Transverse colon (tissue), 4 donors: ENCODE data around the gene PASK. TPM values are rescaled to one million over a fixed set of nuclear protein-coding genes. Genes with fewer than 3 reads are reported as not detected.
"Not testable (repeated sequence)": the region's sequence is repeated elsewhere in the genome, so short reads cannot be mapped to it uniquely, and the experiment has no call there.

Experiments used
- DNase-seq: peaks from one replicate; pipeline ENCODE4 v3.0.0-alpha.2; 2019
- H3K27ac ChIP-seq, 4 donors: fragments of 200-600 bp; sonication (generic); 2 replicates each; pipeline ENCODE4 v1.5.1; 2016 to 2018; ENCODE audit warnings: inconsistent platforms in 4 of 4
- H3K27me3 ChIP-seq: fragments of 200-600 bp; sonication (generic); 2 replicates; pipeline ENCODE4 v1.5.1; 2017; ENCODE audit warnings: inconsistent platforms
- H3K36me3 ChIP-seq, 4 donors: fragments of 200-600 bp; sonication (generic); 2 replicates each; pipeline ENCODE4 v1.5.1; 2017 to 2019; ENCODE audit warnings: inconsistent platforms in 4 of 4
- H3K4me1 ChIP-seq, 4 donors: fragments of 200-600 bp; sonication (generic); 2 replicates each; pipeline ENCODE4 v1.5.1; 2017 to 2020; ENCODE audit warnings: inconsistent platforms in 4 of 4
- H3K4me3 ChIP-seq, 4 donors: fragments of 200-600 bp; sonication (generic); 1 replicate in 1 of 4; 2 replicates in 3 of 4; pipeline versions ENCODE4 v1.5.1 to v1.6.1; 2017 to 2019; ENCODE audit warnings: inconsistent platforms in 4 of 4
- H3K9me3 ChIP-seq, 2 donors: fragments of 200-600 bp; sonication (generic); 2 replicates each; pipeline ENCODE4 v1.5.1; 2017 to 2019; ENCODE audit warnings: inconsistent platforms in 2 of 2
- CTCF ChIP-seq, 5 experiments: fragments of 200-600 bp in 3 of 5; fragments of 450-650 bp in 2 of 5; sonication (generic) in 3 of 5; IDR thresholded peaks; 1 replicate in 2 of 5; 2 replicates in 3 of 5; pipeline ENCODE4 v1.5.1; 2016 to 2017; ENCODE audit warnings: antibody characterized with exemption in 5 of 5, inconsistent platforms in 3 of 5, mild to moderate bottlenecking in 2 of 5, moderate library complexity in 1 of 5
- EP300 ChIP-seq: sonication (generic); formaldehyde crosslinking; IDR thresholded peaks from one replicate; pipeline ENCODE4 v1.6.1; 2017; ENCODE audit warnings: antibody characterized with exemption, low read depth
- POLR2A ChIP-seq: fragments of 450-650 bp; IDR thresholded peaks from one replicate; pipeline ENCODE4 v1.6.1; 2016; ENCODE audit warnings: antibody characterized with exemption, mild to moderate bottlenecking, moderate library complexity
- POLR2AphosphoS5 ChIP-seq, 3 donors: sonication (generic); formaldehyde crosslinking; IDR thresholded peaks; one replicate each; pipeline ENCODE4 v1.6.1; 2016; ENCODE audit warnings: antibody characterized with exemption in 3 of 3
- WGBS, 2 donors: methylation state at CpG; one replicate each; pipeline ENCODE4 v1.1.5; 2018; ENCODE audit warnings: low coverage in 1 of 2; 5-methylcytosine and 5-hydroxymethylcytosine counted together
- in situ Hi-C, 4 donors: fragments of 200-750 bp; cut with MboI; loops; one replicate each; pipeline versions ENCODE4 v1.15.0 to v1.15.1; 2017; ENCODE audit warnings: low sequenced_read_pairs in 3 of 4, low pct_ligation_motif_present in 1 of 4, low pct_unique_long_range_greater_than_20kb in 1 of 4
- intact Hi-C: fragments of 100-400 bp; cut with DNase I; formaldehyde crosslinking; loops from one replicate; pipeline ENCODE4 v1.15.1; 2023; ENCODE audit warnings: low total_unique reads
- total RNA-seq, 4 donors: library from RNA; depleted of rRNA; stranded (reverse); fragments of >200 nt; gene quantifications; one replicate each; pipeline ENCODE4 v1.1.0, GENCODE V29; 2016

The PASK gene
- total RNA-seq, 4 donors from 2014 or later: 7.0 to 35.2 (median 19.1) TPM

GRCh38 chr2:241094924-241095420, 54.3 kb downstream of the PASK start:
- H3K27ac ChIP-seq: no peak overlapping the region
- intact Hi-C loops: loop anchor here (5.0 kb wide), 1 partner anchor 1073 kb away; no protein-coding TSS in a partner anchor
- H3K27me3 ChIP-seq: no peaks in the 10 kb centered on the region
- peaks cover 0 to 61% (median 4%) of the 10 kb centered on the region in 4 donors for H3K36me3 ChIP-seq
- DNase-seq: no peak
- peaks cover 0 to 18% (median 0%) of the 10 kb centered on the region in 4 donors for H3K4me1 ChIP-seq
- in situ Hi-C loops: no loop called here
- no peaks in the 10 kb centered on the region for H3K9me3 ChIP-seq
- no peak overlapping the region for H3K4me3 ChIP-seq
- WGBS, 2 donors: 76% methylated on average over 6 of the region's 6 CpGs; no CpG with 5 or more reads in 1 of the 2 donors
- TF ChIP-seq EP300 (no peak), CTCF (IDR thresholded peaks at IDR 0.05) (no peak), POLR2AphosphoS5 (IDR thresholded peaks at IDR 0.05) (no peak), POLR2A (no peak)

- Histone ChIP-seq H3K27me3 (no peaks in the 10 kb centered on the region), H3K36me3 (peaks cover 0 to 67% (median under 1%) of the 10 kb centered on the region in 4 donors), H3K4me3 (no peak overlapping the region), H3K27ac (no peak overlapping the region), H3K4me1 (peaks cover 0 to 10% (median 0%) of the 10 kb centered on the region in 4 donors), H3K9me3 (no peaks in the 10 kb centered on the region)
- in situ Hi-C loops (no loop called here), intact Hi-C loops (no loop called here)
- WGBS, 2 donors: 90 to 91% methylated on average over 4 to 7 of the region's 7 CpGs
- no peak for DNase-seq
- TF ChIP-seq CTCF (IDR thresholded peaks at IDR 0.05) (no peak), EP300 (no peak), POLR2AphosphoS5 (IDR thresholded peaks at IDR 0.05) (no peak), POLR2A (no peak)
Observed at GRCh38 chr2:241094172-241094571, 55.1 kb downstream of the PASK start.

- H3K27ac ChIP-seq, H3K4me3 ChIP-seq, in situ Hi-C loops, DNase-seq, intact Hi-C loops, H3K27me3 ChIP-seq, H3K4me1 ChIP-seq, H3K9me3 ChIP-seq: not testable (repeated sequence)
- 40 to 89% methylated on average over 1 to 10 of the region's 10 CpGs for WGBS, 2 donors
- peaks cover 0 to 67% (median 2%) of the 10 kb centered on the region in 4 donors for H3K36me3 ChIP-seq
Observed at GRCh38 chr2:241093133-241093781, 56.0 kb downstream of the PASK start.

GRCh38 chr2:241092677-241093076, 56.6 kb downstream of the PASK start:
- intact Hi-C loops: no loop called here
- peaks cover 0 to 71% (median 3%) of the 10 kb centered on the region in 4 donors for H3K36me3 ChIP-seq
- WGBS, 2 donors: 77% methylated on average over 8 of the region's 8 CpGs; no CpG with 5 or more reads in 1 of the 2 donors

More at GRCh38 chr2:241092677-241093076, 56.6 kb downstream of the PASK start:
- Histone ChIP-seq H3K27ac (no peak overlapping the region), H3K4me1 (peaks cover 0 to 5% (median 0%) of the 10 kb centered on the region in 4 donors), H3K9me3 (no peaks in the 10 kb centered on the region), H3K27me3 (no peaks in the 10 kb centered on the region), H3K4me3 (no peak overlapping the region)
- DNase-seq: no peak
- in situ Hi-C loops: no loop called here
- TF ChIP-seq POLR2A (no peak), EP300 (no peak), CTCF (IDR thresholded peaks at IDR 0.05) (no peak), POLR2AphosphoS5 (IDR thresholded peaks at IDR 0.05) (no peak)
